ENCODE results near the gene QKI.
"Not testable (repeated sequence)": the region's sequence is repeated elsewhere in the genome, so short reads cannot be mapped to it uniquely, and the experiment has no call there.

Gene QKI

GRCh38 chr6:163414117-163414945 lies at the start of gene QKI:
TSS of gene QKI (plus strand) at chr6:163414718. CDS start at chr6:163415194, 476 bp downstream.
- no peak for DNase-seq (ENCODE audit: low read depth, low spot score)

- no peak for DNase-seq (ENCODE audit: low read depth, low spot score)
These were observed 48.2 kb upstream of the QKI start for GRCh38 chr6:163366288-163366687.

- no peak for DNase-seq (ENCODE audit: low read depth, low spot score)
These were observed 46.9 kb upstream of the QKI start for GRCh38 chr6:163367497-163368183.

GRCh38 chr6:163369141-163369540 lies 45.4 kb upstream of the QKI start:
- no peak for DNase-seq (ENCODE audit: low read depth, low spot score)

GRCh38 chr6:163369628-163370365 lies 44.7 kb upstream of the QKI start:
- no peak for DNase-seq (ENCODE audit: low read depth, low spot score)

GRCh38 chr6:163370464-163371117 lies 43.9 kb upstream of the QKI start:
- DNase-seq (ENCODE audit: low read depth, low spot score) = no peak

GRCh38 chr6:163371129-163371528 lies 43.4 kb upstream of the QKI start:
- DNase-seq (ENCODE audit: low read depth, low spot score) = no peak

GRCh38 chr6:163373240-163373639 lies 41.3 kb upstream of the QKI start:
- DNase-seq (ENCODE audit: low read depth, low spot score) = no peak

GRCh38 chr6:163375361-163375760 lies 39.2 kb upstream of the QKI start:
- DNase-seq (ENCODE audit: low read depth, low spot score) = no peak

GRCh38 chr6:163376187-163376586 lies 38.3 kb upstream of the QKI start:
- no peak for DNase-seq (ENCODE audit: low read depth, low spot score)

GRCh38 chr6:163377561-163377960 lies 37.0 kb upstream of the QKI start:
- DNase-seq (ENCODE audit: low read depth, low spot score) = no peak

- no peak for DNase-seq (ENCODE audit: low read depth, low spot score)
These were observed 34.3 kb upstream of the QKI start for GRCh38 chr6:163380216-163380615.

- DNase-seq (ENCODE audit: low read depth, low spot score) = no peak
These were observed 33.3 kb upstream of the QKI start for GRCh38 chr6:163381118-163381756.

GRCh38 chr6:163383396-163383795 lies 31.1 kb upstream of the QKI start:
- DNase-seq (ENCODE audit: low read depth, low spot score) = not testable (repeated sequence)

- DNase-seq (ENCODE audit: low read depth, low spot score) = no peak
These were observed 30.6 kb upstream of the QKI start for GRCh38 chr6:163383912-163384311.

GRCh38 chr6:163384510-163384909 lies 30.0 kb upstream of the QKI start:
- DNase-seq (ENCODE audit: low read depth, low spot score) = no peak

GRCh38 chr6:163385503-163385902 lies 29.0 kb upstream of the QKI start:
- DNase-seq (ENCODE audit: low read depth, low spot score) = not testable (repeated sequence)

- DNase-seq (ENCODE audit: low read depth, low spot score) = no peak
These were observed 28.1 kb upstream of the QKI start for GRCh38 chr6:163386329-163386908.

GRCh38 chr6:163387317-163387716 lies 27.2 kb upstream of the QKI start:
- DNase-seq (ENCODE audit: low read depth, low spot score) = no peak

- DNase-seq (ENCODE audit: low read depth, low spot score) = no peak
These were observed 25.2 kb upstream of the QKI start for GRCh38 chr6:163389354-163389753.

GRCh38 chr6:163390770-163391169 lies 23.7 kb upstream of the QKI start:
- DNase-seq (ENCODE audit: low read depth, low spot score) = no peak

All from brain pericyte (primary cell).